WTC11 (cell line): ENCODE data around the gene PPP6R1.

Experiments used
- CTCF ChIP-seq: fragments of 200-600 bp; IDR thresholded peaks from 2 replicates; pipeline ENCODE4 v1.8.0; 2022; ENCODE audit warnings: antibody characterized with exemption
- FOXJ3 ChIP-seq: sonication (generic); formaldehyde crosslinking; IDR thresholded peaks from 2 replicates; pipeline ENCODE4 v1.9.0; 2021; ENCODE audit warnings: missing genetic modification reagents, mild to moderate bottlenecking, borderline replicate concordance
- OVOL2 ChIP-seq: fragments of 250-450 bp; sonication (Bioruptor Pico); IDR thresholded peaks from 2 replicates; pipeline ENCODE4 v1.9.0; 2021; ENCODE audit warnings: mild to moderate bottlenecking, borderline replicate concordance
- SMAD3 ChIP-seq: sonication (generic); formaldehyde crosslinking; IDR thresholded peaks from 2 replicates; pipeline ENCODE4 v1.8.0; 2022; ENCODE audit warnings: missing genetic modification reagents, mild to moderate bottlenecking, borderline replicate concordance
- ZBTB21 ChIP-seq: sonication (generic); formaldehyde crosslinking; IDR thresholded peaks from 2 replicates; pipeline ENCODE4 v1.8.1; 2023; ENCODE audit warnings: mild to moderate bottlenecking, missing genetic modification reagents, borderline replicate concordance
- ZNF121 ChIP-seq: sonication (generic); formaldehyde crosslinking; IDR thresholded peaks from 2 replicates; pipeline ENCODE4 v1.8.0; 2023; ENCODE audit warnings: missing genetic modification reagents
- ZNF138 ChIP-seq: sonication (generic); formaldehyde crosslinking; conservative IDR thresholded peaks from 2 replicates; pipeline ENCODE4 v1.8.1; 2022; ENCODE audit warnings: mild to moderate bottlenecking, moderate library complexity, missing genetic modification reagents
- ZNF232 ChIP-seq: sonication (generic); formaldehyde crosslinking; IDR thresholded peaks from 2 replicates; pipeline ENCODE4 v1.8.0; 2022; ENCODE audit warnings: mild to moderate bottlenecking, missing genetic modification reagents
- ZNF423 ChIP-seq: fragments of 250-450 bp; sonication (Bioruptor Pico); IDR thresholded peaks from 2 replicates; pipeline ENCODE4 v2.1.2; 2022; ENCODE audit warnings: mild to moderate bottlenecking, moderate library complexity

GRCh38 chr19:55304980-55305379 is 46.2 kb upstream of the PPP6R1 start:
- no peak for TF ChIP-seq FOXJ3
- no peak for TF ChIP-seq CTCF
- TF ChIP-seq ZNF121 (CRISPR knock-in tag), result no peak
- TF ChIP-seq OVOL2 (CRISPR knock-in tag), result no peak
- TF ChIP-seq SMAD3 (CRISPR knock-in tag), result no peak
- TF ChIP-seq ZBTB21 (CRISPR knock-in tag), result no peak
- TF ChIP-seq ZNF138, result no peak
- no peak for TF ChIP-seq ZNF232
- TF ChIP-seq ZNF423 (CRISPR knock-in tag), result no peak
